ENCODE data around the gene EDC3. TPM values are rescaled to one million over a fixed set of nuclear protein-coding genes. Genes with fewer than 3 reads are reported as not detected.
A peak's percentile ranks its signal among the peaks of the same experiment; 100 is the strongest.
"Not testable (repeated sequence)": the region's sequence is repeated elsewhere in the genome, so short reads cannot be mapped to it uniquely, and the experiment has no call there.

Gene EDC3
- total and polyA plus RNA-seq, 7 experiments from 2014 or later = 25.3 to 45.3 (median 34.2) TPM

- Histone ChIP-seq H3K4me3 (ENCODE audit: low read length) (no peak overlapping the region), H3K36me3 (ENCODE audit: control insufficient read depth in 2 of 3, insufficient read depth in 3 of 3, low read length in 3 of 3) (peaks cover 9 to 99% (median 19%) of the 10 kb centered on the region in 3 experiments), H3K9me3 (ENCODE audit: control insufficient read depth in 2 of 3, low read length in 3 of 3) (no peaks in the 10 kb centered on the region), H3K27me3 (ENCODE audit: control insufficient read depth in 2 of 2, insufficient read depth in 2 of 2, low read length in 2 of 2) (no peaks in the 10 kb centered on the region), H3K4me1 (ENCODE audit: control insufficient read depth in 2 of 2, insufficient read depth in 2 of 2, low read length in 2 of 2) (no peaks in the 10 kb centered on the region), H3K27ac (ENCODE audit: low read depth, low read length) (no peak overlapping the region)
- Mint-ChIP-seq H3K27ac (peak overlapping the region in 4 of 9 donors; percentile 4 to 49 (median 26)), H3K36me3 (peaks cover 8 to 19% (median 10%) of the 10 kb centered on the region in 5 donors), H3K9me3 (no peaks in the 10 kb centered on the region), H3K4me1 (peaks cover 0 to 14% (median 8%) of the 10 kb centered on the region in 7 donors), H3K4me3 (no peak overlapping the region), H3K27me3 (no peaks in the 10 kb centered on the region)
- ATAC-seq (no peak), DNase-seq (no peak)
- CTCF ChIA-PET = interaction anchor here (0.7 to 13.2 kb wide), 12 partner anchors 10 to 333 kb away, joined by 3 to 201 read pairs (median 4); no protein-coding TSS in a partner anchor
- POLR2A ChIA-PET = interaction anchor here (0.6 to 3.1 kb wide), 5 partner anchors 15 to 307 kb away, joined by 3 to 14 read pairs (median 3); partner anchors contain the start of genes CLK3 and COX5A
- intact Hi-C loops (cut with micrococcal nuclease) = no loop called here
Measured at GRCh38 chr15:74631087-74631385, 64.8 kb downstream of the EDC3 start.

- H3K4me3 Mint-ChIP-seq = no peak overlapping the region
- no peaks in the 10 kb centered on the region for H3K9me3 Mint-ChIP-seq
- peaks cover 0 to 17% (median 12%) of the 10 kb centered on the region in 7 donors for H3K4me1 Mint-ChIP-seq
- peaks cover 6 to 20% (median 10%) of the 10 kb centered on the region in 5 donors for H3K36me3 Mint-ChIP-seq
- Histone ChIP-seq H3K27me3 (ENCODE audit: control insufficient read depth in 2 of 2, insufficient read depth in 2 of 2, low read length in 2 of 2) (no peaks in the 10 kb centered on the region), H3K36me3 (ENCODE audit: control insufficient read depth in 2 of 3, insufficient read depth in 3 of 3, low read length in 3 of 3) (peaks cover 13 to 99% (median 16%) of the 10 kb centered on the region in 3 experiments), H3K27ac (ENCODE audit: low read depth, low read length) (no peak overlapping the region), H3K9me3 (ENCODE audit: control insufficient read depth in 2 of 3, low read length in 3 of 3) (no peaks in the 10 kb centered on the region), H3K4me3 (ENCODE audit: low read length) (no peak overlapping the region), H3K4me1 (ENCODE audit: control insufficient read depth in 2 of 2, insufficient read depth in 2 of 2, low read length in 2 of 2) (no peaks in the 10 kb centered on the region)
- no peak for DNase-seq
- POLR2A ChIA-PET = interaction anchor here (0.6 to 3.1 kb wide), 2 partner anchors 14 to 23 kb away, joined by 3 to 14 read pairs; partner anchors contain the start of gene CLK3
- H3K27ac Mint-ChIP-seq = peak overlapping the region in 4 of 9 donors; percentile 4 to 33 (median 18)
- no peaks in the 10 kb centered on the region for H3K27me3 Mint-ChIP-seq
- intact Hi-C loops (cut with micrococcal nuclease) = no loop called here
- CTCF ChIA-PET = interaction anchor here (0.7 to 13.2 kb wide), 13 partner anchors 10 to 333 kb away, joined by 3 to 201 read pairs (median 3); no protein-coding TSS in a partner anchor
- ATAC-seq = no peak
Measured at GRCh38 chr15:74630284-74631086, 65.3 kb downstream of the EDC3 start.

GRCh38 chr15:74629696-74630095 is 66.1 kb downstream of the EDC3 start:
- ChIA-PET CTCF (interaction anchor here (0.6 to 13.2 kb wide), 6 partner anchors 10 to 334 kb away, joined by 3 to 201 read pairs (median 4); no protein-coding TSS in a partner anchor), POLR2A (interaction anchor here (3.1 kb wide), 1 partner anchor 13 kb away, joined by 14 read pairs; the partner anchor contains the start of gene CLK3)
- H3K4me3 Mint-ChIP-seq; H3K4me3 ChIP-seq (ENCODE audit: low read length); H3K4me1 ChIP-seq (ENCODE audit: control insufficient read depth in 2 of 2, insufficient read depth in 2 of 2, low read length in 2 of 2); DNase-seq; intact Hi-C loops (cut with micrococcal nuclease); H3K27me3 ChIP-seq (ENCODE audit: control insufficient read depth in 2 of 2, insufficient read depth in 2 of 2, low read length in 2 of 2); H3K9me3 Mint-ChIP-seq; H3K9me3 ChIP-seq (ENCODE audit: control insufficient read depth in 2 of 3, low read length in 3 of 3); H3K27me3 Mint-ChIP-seq; H3K27ac ChIP-seq (ENCODE audit: low read depth, low read length); ATAC-seq: not testable (repeated sequence)
- H3K27ac Mint-ChIP-seq = peak overlapping the region in 2 of 9 donors; percentile 36 to 56
- peaks cover 15 to 99% (median 21%) of the 10 kb centered on the region in 3 experiments for H3K36me3 ChIP-seq (ENCODE audit: control insufficient read depth in 2 of 3, insufficient read depth in 3 of 3, low read length in 3 of 3)
- peaks cover 0 to 17% (median 12%) of the 10 kb centered on the region in 7 donors for H3K4me1 Mint-ChIP-seq
- H3K36me3 Mint-ChIP-seq = peaks cover 4 to 23% (median 6%) of the 10 kb centered on the region in 5 donors

- Mint-ChIP-seq H3K36me3 (peaks cover 0 to 30% (median 6%) of the 10 kb centered on the region in 5 donors), H3K4me3 (no peak overlapping the region), H3K4me1 (peaks cover 0 to 17% (median 12%) of the 10 kb centered on the region in 7 donors), H3K27ac (peak overlapping the region in 3 of 9 donors; percentile 56 to 75 (median 60)), H3K9me3 (no peaks in the 10 kb centered on the region), H3K27me3 (no peaks in the 10 kb centered on the region)
- intact Hi-C loops (cut with micrococcal nuclease) = no loop called here
- no peak for DNase-seq
- Histone ChIP-seq H3K27ac (ENCODE audit: low read depth, low read length) (no peak overlapping the region), H3K36me3 (ENCODE audit: control insufficient read depth in 2 of 3, insufficient read depth in 3 of 3, low read length in 3 of 3) (peaks cover 15 to 99% (median 28%) of the 10 kb centered on the region in 3 experiments), H3K9me3 (ENCODE audit: control insufficient read depth in 2 of 3, low read length in 3 of 3) (no peaks in the 10 kb centered on the region), H3K4me1 (ENCODE audit: control insufficient read depth in 2 of 2, insufficient read depth in 2 of 2, low read length in 2 of 2) (no peaks in the 10 kb centered on the region), H3K4me3 (ENCODE audit: low read length) (no peak overlapping the region), H3K27me3 (ENCODE audit: control insufficient read depth in 2 of 2, insufficient read depth in 2 of 2, low read length in 2 of 2) (no peaks in the 10 kb centered on the region)
- ChIA-PET CTCF (interaction anchor here (1.0 kb wide), 1 partner anchor 143 kb away, joined by 4 read pairs; no protein-coding TSS in a partner anchor), POLR2A (no interaction called here)
- no peak for ATAC-seq
Measured at GRCh38 chr15:74628949-74629348, 66.9 kb downstream of the EDC3 start.

- Histone ChIP-seq H3K4me1 (ENCODE audit: control insufficient read depth in 2 of 2, insufficient read depth in 2 of 2, low read length in 2 of 2) (no peaks in the 10 kb centered on the region), H3K27me3 (ENCODE audit: control insufficient read depth in 2 of 2, insufficient read depth in 2 of 2, low read length in 2 of 2) (no peaks in the 10 kb centered on the region), H3K9me3 (ENCODE audit: control insufficient read depth in 2 of 3, low read length in 3 of 3) (no peaks in the 10 kb centered on the region), H3K27ac (ENCODE audit: low read depth, low read length) (no peak overlapping the region), H3K4me3 (ENCODE audit: low read length) (no peak overlapping the region), H3K36me3 (ENCODE audit: control insufficient read depth in 2 of 3, insufficient read depth in 3 of 3, low read length in 3 of 3) (peaks cover 18 to 99% (median 35%) of the 10 kb centered on the region in 3 experiments)
- ATAC-seq = no peak
- Mint-ChIP-seq H3K36me3 (peaks cover 0 to 30% (median 6%) of the 10 kb centered on the region in 5 donors), H3K27ac (peak overlapping the region in 6 of 9 donors; percentile 19 to 70 (median 56)), H3K9me3 (no peaks in the 10 kb centered on the region), H3K4me1 (peaks cover 0 to 17% (median 12%) of the 10 kb centered on the region in 7 donors), H3K4me3 (no peak overlapping the region), H3K27me3 (no peaks in the 10 kb centered on the region)
- POLR2A ChIA-PET = interaction anchor here (1.0 kb wide), 1 partner anchor 13 kb away, joined by 3 read pairs; no protein-coding TSS in a partner anchor
- no peak for DNase-seq
- intact Hi-C loops (cut with micrococcal nuclease) = no loop called here
- CTCF ChIA-PET = interaction anchor here (0.6 to 1.0 kb wide), 2 partner anchors 15 to 144 kb away, joined by 3 to 4 read pairs; no protein-coding TSS in a partner anchor
Measured at GRCh38 chr15:74628199-74628598, 67.6 kb downstream of the EDC3 start.

- Histone ChIP-seq H3K4me3 (ENCODE audit: low read length) (no peak overlapping the region), H3K27ac (ENCODE audit: low read depth, low read length) (no peak overlapping the region), H3K4me1 (ENCODE audit: control insufficient read depth in 2 of 2, insufficient read depth in 2 of 2, low read length in 2 of 2) (no peaks in the 10 kb centered on the region), H3K36me3 (ENCODE audit: control insufficient read depth in 2 of 3, insufficient read depth in 3 of 3, low read length in 3 of 3) (peaks cover 23 to 99% (median 38%) of the 10 kb centered on the region in 3 experiments), H3K27me3 (ENCODE audit: control insufficient read depth in 2 of 2, insufficient read depth in 2 of 2, low read length in 2 of 2) (no peaks in the 10 kb centered on the region), H3K9me3 (ENCODE audit: control insufficient read depth in 2 of 3, low read length in 3 of 3) (no peaks in the 10 kb centered on the region)
- H3K4me1 Mint-ChIP-seq = peaks cover 0 to 17% (median 12%) of the 10 kb centered on the region in 7 donors
- ChIA-PET POLR2A (interaction anchor here (1.0 to 1.8 kb wide), 2 partner anchors 12 to 13 kb away, joined by 3 to 6 read pairs; partner anchors contain the start of gene CLK3), CTCF (interaction anchor here (0.6 to 1.3 kb wide), 2 partner anchors 14 kb away, joined by 3 to 4 read pairs; no protein-coding TSS in a partner anchor)
- peak overlapping the region in 6 of 9 donors; percentile 19 to 79 (median 60) for H3K27ac Mint-ChIP-seq
- H3K4me3 Mint-ChIP-seq = no peak overlapping the region
- peaks cover 0 to 32% (median 6%) of the 10 kb centered on the region in 5 donors for H3K36me3 Mint-ChIP-seq
- no peak for DNase-seq
- no peaks in the 10 kb centered on the region for H3K9me3 Mint-ChIP-seq
- ATAC-seq = no peak
- intact Hi-C loops (cut with micrococcal nuclease) = no loop called here
- H3K27me3 Mint-ChIP-seq = no peaks in the 10 kb centered on the region
Measured at GRCh38 chr15:74627766-74628165, 68.1 kb downstream of the EDC3 start.

Data from naive thymus-derived CD4-positive, alpha-beta T cell (primary cell).